Gastrocnemius medialis (tissue), 4 donors: ENCODE data around the gene MMP25. TPM values are rescaled to one million over a fixed set of nuclear protein-coding genes. Genes with fewer than 3 reads are reported as not detected.

Experiments used
- ATAC-seq, 2 donors: fragments of 150-250 bp; one replicate each; pipeline ENCODE4 v1.9.1; 2016
- DNase-seq, 2 donors: peaks; one replicate each; pipeline ENCODE4 v3.0.0-alpha.2; 2019
- H3K27ac ChIP-seq, 4 donors: fragments of 200-600 bp; sonication (generic); 1 replicate in 1 of 4; 2 replicates in 3 of 4; pipeline ENCODE4 v1.5.1; 2016 to 2018; ENCODE audit warnings: mild to moderate bottlenecking in 2 of 4, moderate library complexity in 1 of 4
- H3K27me3 ChIP-seq, 3 donors: fragments of 200-600 bp; sonication (generic) in 2 of 3; 1 replicate in 1 of 3; 2 replicates in 2 of 3; pipeline versions ENCODE4 v1.5.1 to v1.6.0; 2016 to 2019; ENCODE audit warnings: mild to moderate bottlenecking in 1 of 3, moderate library complexity in 1 of 3
- H3K36me3 ChIP-seq, 2 donors: fragments of 200-600 bp; sonication (generic) in 1 of 2; one replicate each; pipeline ENCODE4 v1.5.1; 2017 to 2018
- H3K4me1 ChIP-seq, 2 donors: fragments of 200-600 bp; sonication (generic) in 1 of 2; one replicate each; pipeline ENCODE4 v1.5.1; 2016 to 2017; ENCODE audit warnings: mild to moderate bottlenecking in 2 of 2
- H3K4me3 ChIP-seq, 4 donors: fragments of 200-600 bp; sonication (generic) in 3 of 4; 1 replicate in 1 of 4; 2 replicates in 3 of 4; pipeline ENCODE4 v1.5.1; 2016 to 2019; ENCODE audit warnings: mild to moderate bottlenecking in 2 of 4
- H3K9me3 ChIP-seq, 3 donors: fragments of 200-600 bp; sonication (generic) in 2 of 3; 1 replicate in 1 of 3; 2 replicates in 2 of 3; pipeline ENCODE4 v1.5.1; 2016 to 2019
- CTCF ChIP-seq, 5 experiments: fragments of 450-650 bp in 3 of 5; fragments of 200-600 bp in 2 of 5; sonication (generic) in 2 of 5; IDR thresholded peaks in 4 of 5; conservative IDR thresholded peaks in 1 of 5; 1 replicate in 4 of 5; 2 replicates in 1 of 5; pipeline ENCODE4 v1.5.1; 2016 to 2019; ENCODE audit warnings: antibody characterized with exemption in 5 of 5, mild to moderate bottlenecking in 3 of 5, moderate library complexity in 3 of 5
- POLR2A ChIP-seq, 2 donors: fragments of 450-650 bp; IDR thresholded peaks; one replicate each; pipeline ENCODE4 v1.6.1; 2017; ENCODE audit warnings: antibody characterized with exemption in 2 of 2, mild to moderate bottlenecking in 2 of 2, moderate library complexity in 2 of 2
- in situ Hi-C, 4 donors: fragments of 200-750 bp; cut with MboI; loops; one replicate each; pipeline versions ENCODE4 v1.15.0 to v1.8.0; 2017; ENCODE audit warnings: low sequenced_read_pairs in 4 of 4
- intact Hi-C: fragments of 100-400 bp; cut with DNase I; formaldehyde crosslinking; loops from one replicate; pipeline ENCODE4 v1.15.1; 2023; ENCODE audit warnings: low total_unique reads
- total RNA-seq, 4 donors: library from RNA; depleted of rRNA; stranded (reverse); fragments of >200 nt; gene quantifications; one replicate each; pipeline versions ENCODE4 v1.1.0 to v1.2.3, GENCODE V29; 2016

Gene MMP25
- total RNA-seq, 4 donors from 2014 or later, result 0.15 to 0.75 (median 0.58) TPM; not detected in 1

GRCh38 chr16:3022684-3023414 is 23.5 kb upstream of the MMP25 start:
- no peaks in the 10 kb centered on the region for H3K9me3 ChIP-seq
- peak; percentile 41 to 79 for DNase-seq
- peaks cover 7 to 15% (median 10%) of the 10 kb centered on the region in 3 donors for H3K27me3 ChIP-seq
- ATAC-seq, result peak; percentile 8 to 15
- H3K27ac ChIP-seq, result peak overlapping the region; percentile 96 to 100 (median 98)
- in situ Hi-C loops, result no loop called here
- TF ChIP-seq POLR2A (IDR thresholded peaks at IDR 0.05), result peak in 1 of 2 donors; percentile 9
- no peak for TF ChIP-seq CTCF (IDR thresholded peaks at IDR 0.05 in 4 of 5, conservative IDR thresholded peaks at IDR 0.05 in 1 of 5)
- peaks cover 32 to 55% of the 10 kb centered on the region in 2 donors for H3K4me1 ChIP-seq
- H3K4me3 ChIP-seq, result peak overlapping the region; percentile 71 to 99 (median 82)
- intact Hi-C loops, result loop anchor here (2.0 to 5.0 kb wide), 3 partner anchors 110 to 976 kb away; partner anchors contain the start of genes NTHL1, TSC2 and ZNF263
- peaks cover 0 to 19% of the 10 kb centered on the region in 2 donors for H3K36me3 ChIP-seq

GRCh38 chr16:3023415-3023668 is 23.0 kb upstream of the MMP25 start:
- in situ Hi-C loops (no loop called here), intact Hi-C loops (loop anchor here (2.0 to 5.0 kb wide), 3 partner anchors 111 to 976 kb away; partner anchors contain the start of genes NTHL1, TSC2 and ZNF263)
- no peak for ATAC-seq
- Histone ChIP-seq H3K27ac (peak overlapping the region; percentile 96 to 100 (median 98)), H3K9me3 (no peaks in the 10 kb centered on the region), H3K4me3 (peak overlapping the region; percentile 71 to 99 (median 82)), H3K27me3 (peaks cover 4 to 10% (median 5%) of the 10 kb centered on the region in 3 donors), H3K4me1 (peaks cover 32 to 59% of the 10 kb centered on the region in 2 donors), H3K36me3 (peaks cover 0 to 19% of the 10 kb centered on the region in 2 donors)
- DNase-seq, result peak in 1 of 2 donors; percentile 53
- TF ChIP-seq POLR2A (IDR thresholded peaks at IDR 0.05) (no peak), CTCF (IDR thresholded peaks at IDR 0.05 in 4 of 5, conservative IDR thresholded peaks at IDR 0.05 in 1 of 5) (no peak)

GRCh38 chr16:3023669-3024478 is 22.5 kb upstream of the MMP25 start, which contains the start of the genes HCFC1R1 and THOC6:
Gene HCFC1R1, minus strand, starts transcription at chr16:3023942. Its CDS starts 1 bp downstream, at chr16:3023941.
Gene THOC6, plus strand, starts transcription at chr16:3024035. Its CDS starts 292 bp downstream, at chr16:3024327.
- TF ChIP-seq CTCF (IDR thresholded peaks at IDR 0.05 in 4 of 5, conservative IDR thresholded peaks at IDR 0.05 in 1 of 5) (no peak), POLR2A (IDR thresholded peaks at IDR 0.05) (peak; percentile 81 to 83)
- peaks cover 0 to 19% of the 10 kb centered on the region in 2 donors for H3K36me3 ChIP-seq
- peak within 1 kb of the TSS; percentile 71 to 99 (median 82) for H3K4me3 ChIP-seq
- intact Hi-C loops, result loop anchor here (2.0 to 5.0 kb wide), 3 partner anchors 111 to 977 kb away; partner anchors contain the start of genes NTHL1, TSC2 and ZNF263
- ATAC-seq, result peak; percentile 46 to 60
- DNase-seq, result peak; percentile 96 to 97
- peaks cover 32 to 62% of the 10 kb centered on the region in 2 donors for H3K4me1 ChIP-seq
- H3K27ac ChIP-seq, result peak within 1 kb of the TSS; percentile 96 to 100 (median 98)
- in situ Hi-C loops, result no loop called here
- peaks cover 1 to 8% (median 2%) of the 10 kb centered on the region in 3 donors for H3K27me3 ChIP-seq
- H3K9me3 ChIP-seq, result no peaks in the 10 kb centered on the region

GRCh38 chr16:3025032-3026002 is 21.0 kb upstream of the MMP25 start:
- DNase-seq, result no peak
- no peak for TF ChIP-seq POLR2A (IDR thresholded peaks at IDR 0.05)
- Histone ChIP-seq H3K4me1 (peaks cover 32 to 56% of the 10 kb centered on the region in 2 donors), H3K36me3 (peaks cover 0 to 19% of the 10 kb centered on the region in 2 donors), H3K27me3 (peaks cover 16 to 17% (median 16%) of the 10 kb centered on the region in 3 donors), H3K9me3 (no peaks in the 10 kb centered on the region), H3K4me3 (no peak overlapping the region), H3K27ac (no peak overlapping the region)
- intact Hi-C loops (no loop called here), in situ Hi-C loops (no loop called here)
- ATAC-seq, result no peak
